Measurements from ENCODE around the gene KDM4C.

The KDM4C gene

GRCh38 chr9:6759185-6759977 is 1.6 kb downstream of the KDM4C start:
- ChIA-PET CTCF (interaction anchor here (1.0 to 1.3 kb wide), 2 partner anchors 14 to 191 kb away, joined by 3 to 4 read pairs; no protein-coding TSS in a partner anchor), POLR2A (interaction anchor here (0.7 kb wide), 1 partner anchor 727 kb away, joined by 3 read pairs; no protein-coding TSS in a partner anchor)
- DNase-seq (ENCODE audit: low read depth, low spot score) = no peak
- TF ChIP-seq CTCF (IDR thresholded peaks at IDR 0.05; ENCODE audit: insufficient read depth, low read length, missing control alignments) = no peak
- peak overlapping the region; percentile 91 for H3K4me3 ChIP-seq (ENCODE audit: low read depth, low read length)

- H3K4me3 ChIP-seq (ENCODE audit: low read depth, low read length) = no peak overlapping the region
- DNase-seq (ENCODE audit: low read depth, low spot score) = no peak
- POLR2A ChIA-PET = no interaction called here
- no peak for TF ChIP-seq CTCF (IDR thresholded peaks at IDR 0.05; ENCODE audit: insufficient read depth, low read length, missing control alignments)
- CTCF ChIA-PET = interaction anchor here (0.6 kb wide), 1 partner anchor 80 kb away, joined by 3 read pairs; no protein-coding TSS in a partner anchor
Observed at GRCh38 chr9:6761306-6761705, 3.5 kb downstream of the KDM4C start.

GRCh38 chr9:6763244-6763643 is 5.5 kb downstream of the KDM4C start:
- H3K4me3 ChIP-seq (ENCODE audit: low read depth, low read length) = no peak overlapping the region
- TF ChIP-seq CTCF (IDR thresholded peaks at IDR 0.05; ENCODE audit: insufficient read depth, low read length, missing control alignments) = no peak
- no peak for DNase-seq (ENCODE audit: low read depth, low spot score)
- POLR2A ChIA-PET = no interaction called here
- CTCF ChIA-PET = interaction anchor here (1.0 kb wide), 1 partner anchor 11 kb away, joined by 3 read pairs; no protein-coding TSS in a partner anchor

- no peak for DNase-seq (ENCODE audit: low read depth, low spot score)
- ChIA-PET POLR2A (no interaction called here), CTCF (interaction anchor here (1.0 kb wide), 1 partner anchor 10 kb away, joined by 3 read pairs; no protein-coding TSS in a partner anchor)
- TF ChIP-seq CTCF (IDR thresholded peaks at IDR 0.05; ENCODE audit: insufficient read depth, low read length, missing control alignments) = no peak
- H3K4me3 ChIP-seq (ENCODE audit: low read depth, low read length) = no peak overlapping the region
Observed at GRCh38 chr9:6764011-6764410, 6.2 kb downstream of the KDM4C start.

- TF ChIP-seq CTCF (IDR thresholded peaks at IDR 0.05; ENCODE audit: insufficient read depth, low read length, missing control alignments) = no peak
- ChIA-PET POLR2A (no interaction called here), CTCF (no interaction called here)
- no peak overlapping the region for H3K4me3 ChIP-seq (ENCODE audit: low read depth, low read length)
- DNase-seq (ENCODE audit: low read depth, low spot score) = no peak
Observed at GRCh38 chr9:6764523-6764922, 6.8 kb downstream of the KDM4C start.

- TF ChIP-seq CTCF (IDR thresholded peaks at IDR 0.05; ENCODE audit: insufficient read depth, low read length, missing control alignments) = no peak
- no peak overlapping the region for H3K4me3 ChIP-seq (ENCODE audit: low read depth, low read length)
- ChIA-PET POLR2A (no interaction called here), CTCF (no interaction called here)
- DNase-seq (ENCODE audit: low read depth, low spot score) = no peak
Observed at GRCh38 chr9:6764950-6765349, 7.2 kb downstream of the KDM4C start.

Measured in AG04449 (cell line).